AG10803 (cell line): ENCODE data around the gene C1GALT1.

Source experiments
- DNase-seq: peaks from one replicate; pipeline ENCODE4 v3.0.0; 2010; ENCODE audit warnings: low read depth
- H3K4me3 ChIP-seq: 2 replicates; pipeline ENCODE4 v1.5.1; 2011; ENCODE audit warnings: mild to moderate bottlenecking, low read length, control low read depth
- TF ChIP-seq, protein P1 (sequence below): conservative IDR thresholded peaks from 2 replicates; pipeline ENCODE4 v1.5.1; 2011; ENCODE audit warnings: mild to moderate bottlenecking, low read length, control low read depth, inconsistent platforms

Gene C1GALT1

DNA sequence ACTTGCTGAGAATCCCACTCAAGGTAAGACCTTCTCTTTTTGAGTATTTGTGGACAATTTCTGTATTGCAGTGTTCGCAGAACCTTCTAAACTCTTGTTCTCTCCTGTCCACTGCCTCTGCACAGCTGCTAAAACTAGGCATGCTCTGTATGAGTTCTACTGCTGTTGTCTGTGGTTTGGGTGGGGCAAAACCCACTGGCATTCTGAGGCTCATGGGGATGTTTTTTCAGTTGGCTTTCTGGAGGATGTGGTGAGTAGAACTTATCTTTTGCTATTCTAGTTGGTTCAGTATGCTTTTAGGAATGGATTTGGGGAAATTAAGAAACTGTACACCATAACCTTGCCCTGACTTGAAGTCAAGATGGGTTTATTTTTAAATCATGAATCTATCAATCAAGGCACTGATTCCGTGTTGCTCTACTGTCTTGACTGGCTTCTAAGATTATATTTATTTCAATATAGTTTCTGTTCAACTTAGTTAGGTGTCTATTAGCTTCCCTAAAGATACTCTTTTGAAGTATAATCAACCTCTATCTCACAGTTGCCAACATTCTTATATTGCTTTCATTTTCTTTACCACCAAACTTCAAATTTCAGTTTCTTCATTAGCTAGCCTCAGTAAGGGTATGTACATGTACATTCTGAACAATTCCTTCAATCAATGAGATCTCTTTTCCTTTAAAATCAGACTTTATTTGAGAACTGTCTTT, 25.0 kb upstream of the C1GALT1 start:
- peak overlapping the region; percentile 55 for H3K4me3 ChIP-seq
- TF ChIP-seq, protein P1, sequence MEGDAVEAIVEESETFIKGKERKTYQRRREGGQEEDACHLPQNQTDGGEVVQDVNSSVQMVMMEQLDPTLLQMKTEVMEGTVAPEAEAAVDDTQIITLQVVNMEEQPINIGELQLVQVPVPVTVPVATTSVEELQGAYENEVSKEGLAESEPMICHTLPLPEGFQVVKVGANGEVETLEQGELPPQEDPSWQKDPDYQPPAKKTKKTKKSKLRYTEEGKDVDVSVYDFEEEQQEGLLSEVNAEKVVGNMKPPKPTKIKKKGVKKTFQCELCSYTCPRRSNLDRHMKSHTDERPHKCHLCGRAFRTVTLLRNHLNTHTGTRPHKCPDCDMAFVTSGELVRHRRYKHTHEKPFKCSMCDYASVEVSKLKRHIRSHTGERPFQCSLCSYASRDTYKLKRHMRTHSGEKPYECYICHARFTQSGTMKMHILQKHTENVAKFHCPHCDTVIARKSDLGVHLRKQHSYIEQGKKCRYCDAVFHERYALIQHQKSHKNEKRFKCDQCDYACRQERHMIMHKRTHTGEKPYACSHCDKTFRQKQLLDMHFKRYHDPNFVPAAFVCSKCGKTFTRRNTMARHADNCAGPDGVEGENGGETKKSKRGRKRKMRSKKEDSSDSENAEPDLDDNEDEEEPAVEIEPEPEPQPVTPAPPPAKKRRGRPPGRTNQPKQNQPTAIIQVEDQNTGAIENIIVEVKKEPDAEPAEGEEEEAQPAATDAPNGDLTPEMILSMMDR = 0 out of 2 replicates have a peak, but pooled peaks have one; percentile 1
- peak; percentile 90 for DNase-seq

DNA sequence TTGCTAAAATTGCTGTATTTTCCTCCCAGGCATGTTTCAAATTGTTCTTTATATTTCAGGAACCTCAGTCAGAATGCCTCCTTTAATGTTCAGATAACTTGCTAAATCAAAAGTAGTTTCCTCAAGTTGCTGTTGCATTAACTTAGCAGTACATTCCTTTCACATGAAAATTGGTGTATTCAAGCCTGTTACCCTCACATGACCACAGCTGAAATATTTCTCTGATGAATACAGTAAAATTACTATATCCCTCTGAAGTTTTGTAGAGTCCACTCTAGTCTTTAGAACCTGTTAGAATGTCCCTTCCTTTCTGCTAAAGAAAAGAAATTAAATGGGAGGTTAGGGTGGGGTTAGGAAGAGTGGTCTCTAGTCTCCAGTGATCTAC, 24.5 kb upstream of the C1GALT1 start:
- peak overlapping the region; percentile 55 for H3K4me3 ChIP-seq
- peak; percentile 87 for DNase-seq
- TF ChIP-seq, protein P1 = no peak

DNA sequence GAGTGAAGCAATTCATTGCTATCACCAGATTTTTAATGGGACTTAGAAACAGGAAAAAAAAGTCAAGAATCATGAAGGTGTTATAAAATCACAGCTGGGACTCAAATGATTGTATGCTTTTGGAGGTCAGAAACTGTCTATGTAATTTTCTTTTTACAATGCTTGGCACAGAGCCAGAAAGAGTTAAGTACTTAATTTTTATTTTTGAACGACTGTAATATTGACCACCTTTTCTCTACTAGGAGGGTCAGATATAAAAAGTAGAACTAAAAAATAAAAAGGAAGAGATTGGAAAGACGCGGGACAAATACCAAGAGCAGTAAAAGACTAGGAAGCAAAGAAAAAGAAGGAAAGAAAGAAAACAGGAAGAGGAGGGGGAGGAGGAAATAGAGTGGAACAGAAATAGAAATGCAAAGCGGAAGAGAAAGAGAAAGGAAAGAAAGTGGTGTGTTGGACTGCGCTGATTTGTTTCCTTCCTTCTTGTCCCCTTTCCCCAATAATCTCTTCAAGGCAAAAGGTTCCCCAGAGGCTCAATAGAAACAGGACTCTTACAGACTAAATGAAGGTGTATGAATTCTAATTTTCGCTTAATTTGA, 23.2 kb upstream of the C1GALT1 start:
- DNase-seq = no peak
- TF ChIP-seq, protein P1 = no peak
- no peak overlapping the region for H3K4me3 ChIP-seq

DNA sequence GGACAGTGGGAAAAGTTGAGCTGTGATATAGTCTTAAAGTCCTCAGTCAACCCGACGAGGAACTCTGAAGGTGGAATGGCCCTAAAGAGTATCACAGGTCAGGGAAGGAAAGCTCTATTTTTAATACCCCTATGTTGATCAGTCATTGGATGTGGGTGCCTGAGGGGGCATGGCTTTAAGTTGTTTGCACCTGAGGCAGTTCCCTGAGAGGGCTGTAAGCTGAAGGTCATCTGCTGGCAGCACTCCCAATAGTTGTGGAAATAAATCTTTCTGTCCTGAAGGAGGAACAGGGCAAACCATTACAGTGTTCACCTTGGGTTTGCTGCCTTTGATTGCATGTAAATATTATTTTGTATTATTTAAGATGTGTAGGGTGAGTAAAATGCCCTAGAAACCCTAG, 17.8 kb upstream of the C1GALT1 start:
- no peak overlapping the region for H3K4me3 ChIP-seq
- TF ChIP-seq, protein P1 = no peak
- no peak for DNase-seq

DNA sequence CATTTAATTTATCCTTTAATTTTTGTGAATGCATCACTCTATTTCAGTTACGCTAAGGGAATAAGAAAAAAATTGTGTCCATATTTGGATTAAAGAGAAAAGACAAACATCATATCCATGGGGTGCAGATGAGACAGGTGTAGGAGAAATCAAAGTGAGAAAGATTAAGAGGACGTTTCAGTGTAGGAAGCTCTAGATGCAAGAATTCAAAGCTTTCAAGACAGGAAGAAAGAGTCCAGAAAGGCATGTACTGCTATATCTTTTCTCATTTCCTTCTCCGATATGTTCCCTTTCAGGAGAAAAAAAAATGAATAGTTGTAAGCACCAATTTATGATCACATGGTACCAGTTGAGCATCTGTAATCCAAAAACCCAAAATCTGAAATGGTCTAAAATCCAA, 17.0 kb upstream of the C1GALT1 start:
- TF ChIP-seq, protein P1 = no peak
- H3K4me3 ChIP-seq = no peak overlapping the region

DNA sequence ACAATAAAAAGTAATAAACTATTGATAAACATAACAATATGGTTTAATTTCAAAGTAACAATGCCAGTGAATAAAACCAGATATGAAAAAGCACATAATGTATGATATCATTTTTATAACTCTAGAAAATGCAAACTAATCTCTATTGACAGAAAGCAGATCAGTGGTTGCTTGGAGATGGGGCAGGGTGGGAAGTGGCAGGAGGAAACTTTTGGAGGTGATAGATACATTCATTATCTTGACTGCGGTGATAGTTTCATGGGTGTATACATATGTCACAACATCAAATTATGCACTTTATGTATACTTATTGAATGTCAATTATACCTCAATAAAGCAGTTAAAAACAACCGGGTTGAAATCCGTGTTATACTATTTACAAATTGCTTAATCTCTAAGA, 16.0 kb upstream of the C1GALT1 start:
- DNase-seq = no peak
- TF ChIP-seq, protein P1 = no peak
- H3K4me3 ChIP-seq = no peak overlapping the region

More for the DNA sequence above, 17.0 kb upstream of the C1GALT1 start:
- no peak for DNase-seq

DNA sequence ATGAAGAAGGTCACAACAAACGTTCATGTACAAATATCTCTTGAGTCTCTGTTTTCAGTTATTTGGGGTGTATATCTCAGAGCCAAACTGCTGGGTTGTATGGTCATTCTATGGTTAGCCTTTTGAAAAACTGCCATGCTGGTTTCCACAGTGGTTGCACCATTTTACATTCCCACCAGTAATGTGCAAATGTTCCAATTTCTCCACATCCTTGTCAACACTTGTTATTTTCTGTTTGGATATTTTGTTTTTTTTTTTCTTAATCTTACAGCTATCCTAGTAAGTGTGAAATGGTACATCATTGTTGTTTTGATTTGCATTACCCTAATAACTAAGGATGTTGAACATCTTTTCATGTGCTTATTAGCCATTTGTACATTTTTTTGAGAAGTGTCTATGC, 13.0 kb upstream of the C1GALT1 start:
- TF ChIP-seq, protein P1 = no peak
- no peak for DNase-seq

More for the DNA sequence above, 13.0 kb upstream of the C1GALT1 start:
- no peak overlapping the region for H3K4me3 ChIP-seq
